MV-4-11 (cell line): ENCODE results near the gene CADM2.
"Not testable (repeated sequence)": the region's sequence is repeated elsewhere in the genome, so short reads cannot be mapped to it uniquely, and the experiment has no call there.

ENCODE experiments used
- DNase-seq: peaks from one replicate; lab custom pipeline; 2025; lab: John Stamatoyannopoulos, UW

CADM2 gene

GRCh38 chr3:85077018-85077417, 118.2 kb downstream of the CADM2 start:
- DNase-seq = no peak

- DNase-seq = no peak
Measured at GRCh38 chr3:85081191-85081906, 122.6 kb downstream of the CADM2 start.

DNA sequence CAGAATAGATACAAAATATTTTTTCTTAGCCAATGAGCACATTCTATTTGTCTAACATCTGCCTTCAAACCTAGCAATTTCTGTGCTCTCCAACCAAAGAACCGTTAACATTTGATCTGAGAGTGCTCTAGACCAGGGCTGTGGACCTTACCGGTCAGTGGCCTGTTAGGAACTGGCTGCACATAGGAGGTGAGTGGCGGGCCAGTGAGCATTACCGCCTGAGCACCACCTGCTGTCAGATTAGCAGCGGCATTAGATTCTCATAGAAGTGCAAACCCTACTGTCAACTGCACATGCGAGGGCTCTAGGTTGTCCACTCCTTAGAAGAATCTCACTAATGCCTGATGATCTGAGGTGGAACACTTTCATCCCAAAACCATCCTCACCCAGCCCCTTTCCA, 131.7 kb downstream of the CADM2 start:
- no peak for DNase-seq

DNA sequence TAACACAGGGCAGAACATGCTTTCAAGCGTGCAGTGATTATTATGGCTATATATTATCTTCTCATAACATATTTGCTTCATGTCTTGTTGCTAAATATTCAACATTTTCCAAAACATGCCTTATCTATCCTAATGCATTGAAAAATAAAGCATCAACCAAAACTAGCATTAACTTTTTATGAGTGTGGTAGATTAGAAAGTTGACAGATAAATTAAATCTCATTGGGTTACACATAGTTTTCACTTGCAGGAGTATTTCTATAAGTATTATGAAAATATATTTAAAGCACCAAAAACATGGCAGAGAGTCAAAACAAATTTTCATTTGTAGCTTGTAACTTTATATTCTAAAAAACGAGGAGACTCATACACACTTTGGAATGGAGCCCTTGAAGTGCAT, 141.5 kb downstream of the CADM2 start:
- no peak for DNase-seq

- no peak for DNase-seq
Measured at GRCh38 chr3:85102781-85103180, 144.0 kb downstream of the CADM2 start.

- no peak for DNase-seq
Measured at GRCh38 chr3:85110393-85110792, 151.6 kb downstream of the CADM2 start.

DNA sequence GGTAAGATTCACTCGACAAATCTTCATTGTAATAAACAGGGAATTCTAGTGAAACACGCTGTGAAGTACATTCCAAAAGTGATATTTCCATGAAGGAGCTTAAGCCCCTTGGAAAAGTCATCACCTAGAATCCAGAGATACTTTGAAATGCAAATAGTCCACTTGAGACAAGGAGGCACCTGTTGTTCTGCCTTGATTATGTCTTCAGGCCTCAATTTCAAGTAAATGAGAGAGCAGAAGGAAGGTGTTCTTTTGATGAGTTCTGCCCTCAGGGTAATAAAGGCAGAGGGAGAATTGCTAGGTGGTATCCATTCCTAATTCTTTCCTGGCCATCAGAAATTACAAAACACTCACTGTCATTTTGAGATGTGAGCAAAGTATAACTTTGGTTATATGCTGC, 162.1 kb downstream of the CADM2 start:
- no peak for DNase-seq

DNA sequence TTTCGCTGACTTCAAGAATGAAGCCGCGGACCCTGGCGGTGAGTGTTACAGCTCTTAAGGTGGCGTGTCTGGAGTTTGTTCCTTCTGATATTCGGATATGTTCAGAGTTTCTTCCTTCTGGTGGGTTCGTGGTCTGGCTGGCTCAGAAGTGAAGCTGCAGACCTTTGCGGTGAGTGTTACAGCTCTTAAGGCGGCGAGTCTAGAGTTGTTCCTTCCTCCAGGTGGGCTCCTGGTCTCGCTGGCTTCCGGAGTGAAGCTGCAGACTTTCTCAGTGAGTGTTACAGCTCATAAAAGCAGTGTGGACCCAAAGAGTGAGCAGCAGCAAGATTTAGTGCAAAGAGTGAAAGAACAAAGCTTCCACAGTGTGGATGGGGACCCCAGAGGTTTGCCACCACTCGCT, 174.1 kb downstream of the CADM2 start:
- not testable (repeated sequence) for DNase-seq

GRCh38 chr3:85133691-85134420, 175.1 kb downstream of the CADM2 start:
- DNase-seq = not testable (repeated sequence)

- DNase-seq = no peak
Measured at GRCh38 chr3:85142626-85143025, 183.8 kb downstream of the CADM2 start.

DNA sequence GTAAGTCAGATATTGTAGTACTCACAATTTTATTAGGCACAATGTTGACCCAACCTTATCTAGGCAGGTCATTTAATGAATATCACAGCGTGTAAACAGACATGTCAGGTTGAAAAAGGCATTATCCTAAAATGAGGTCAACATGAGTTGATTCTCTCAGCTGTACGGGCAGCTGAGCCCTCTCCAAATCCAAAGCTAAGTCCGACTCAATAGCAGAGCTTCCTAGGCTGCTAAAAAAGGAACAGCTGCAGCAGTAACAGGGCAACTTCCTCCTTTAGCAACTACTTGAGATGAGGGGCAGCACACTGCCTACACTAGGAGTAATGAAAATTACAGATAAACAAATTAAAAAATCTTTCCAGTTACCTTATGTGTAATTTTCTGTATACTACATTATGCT, 189.2 kb downstream of the CADM2 start:
- peak; percentile 39 for DNase-seq

DNA sequence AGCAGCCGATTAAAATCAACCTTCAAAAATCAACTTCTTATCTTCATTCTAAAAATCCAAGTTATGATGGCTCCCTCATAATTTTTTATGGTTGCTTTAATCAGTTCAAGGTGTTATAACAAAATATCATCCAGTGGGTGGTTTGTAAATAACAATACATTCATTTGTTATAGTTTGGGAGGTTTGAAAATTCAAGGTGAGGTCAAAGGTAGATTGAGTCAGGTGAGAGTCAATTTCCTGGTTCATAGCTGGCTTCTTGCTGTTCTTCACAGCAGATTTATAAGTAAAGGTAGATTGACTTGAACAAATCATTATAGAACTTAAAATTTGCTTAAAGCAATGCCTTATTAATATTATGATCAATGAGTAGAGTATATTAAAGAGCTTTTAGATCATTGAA, 192.8 kb downstream of the CADM2 start:
- DNase-seq = no peak

DNA sequence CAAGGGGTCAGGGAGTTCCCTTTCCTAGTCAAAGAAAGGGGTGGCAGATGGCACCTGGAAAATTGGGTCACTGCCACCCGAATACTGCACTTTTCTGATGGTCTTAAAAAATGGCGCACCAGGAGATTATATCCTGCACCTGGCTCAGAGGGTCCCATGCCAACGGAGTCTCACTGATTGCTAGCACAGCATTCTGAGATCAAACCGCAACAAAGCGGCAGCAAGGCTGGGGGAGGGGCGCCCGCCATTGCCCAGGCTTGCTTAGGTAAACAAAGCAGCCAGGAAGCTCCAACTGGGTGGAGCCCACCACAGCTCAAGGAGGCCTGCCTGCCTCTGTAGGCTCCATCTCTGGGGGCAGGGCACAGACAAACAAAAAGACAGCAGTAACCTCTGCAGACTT, 194.5 kb downstream of the CADM2 start:
- not testable (repeated sequence) for DNase-seq

DNA sequence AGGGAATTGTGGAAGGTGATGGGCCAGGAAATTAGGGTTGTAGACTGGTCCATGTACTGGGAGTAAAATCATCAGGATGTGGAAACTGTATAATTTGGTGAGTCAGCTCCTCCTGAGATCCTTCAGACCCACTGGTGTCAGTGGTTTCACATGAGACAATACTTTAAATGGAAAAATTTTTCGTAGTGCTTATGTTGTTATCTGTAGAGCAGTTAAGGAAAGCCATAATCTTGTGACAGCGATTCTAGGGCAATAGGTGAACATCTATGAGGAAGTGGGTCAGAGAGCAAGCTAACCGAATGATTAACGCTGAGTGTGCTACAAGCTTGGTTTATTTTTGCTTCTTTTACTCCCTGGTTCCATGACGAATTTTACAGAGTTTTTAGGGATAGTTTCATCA, 200.6 kb downstream of the CADM2 start:
- no peak for DNase-seq

DNA sequence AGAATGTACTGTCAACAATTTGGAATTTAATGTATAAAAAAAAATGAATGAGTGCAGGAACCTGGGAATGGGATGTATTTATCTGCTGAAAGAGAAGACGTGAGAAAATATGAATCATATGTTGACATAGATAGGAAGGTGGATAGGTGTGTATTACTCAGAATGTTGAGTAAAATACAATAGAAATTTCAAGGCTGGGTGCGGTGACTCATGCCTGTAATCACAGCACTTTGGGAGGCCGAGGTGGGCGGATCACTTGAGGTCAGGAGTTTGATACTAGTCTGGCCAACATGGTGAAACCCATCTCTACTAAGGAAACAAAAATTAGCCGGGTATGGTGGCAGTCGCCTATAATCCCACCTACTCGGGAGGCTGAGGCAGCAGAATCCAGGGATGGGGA, 202.8 kb downstream of the CADM2 start:
- DNase-seq = no peak

DNA sequence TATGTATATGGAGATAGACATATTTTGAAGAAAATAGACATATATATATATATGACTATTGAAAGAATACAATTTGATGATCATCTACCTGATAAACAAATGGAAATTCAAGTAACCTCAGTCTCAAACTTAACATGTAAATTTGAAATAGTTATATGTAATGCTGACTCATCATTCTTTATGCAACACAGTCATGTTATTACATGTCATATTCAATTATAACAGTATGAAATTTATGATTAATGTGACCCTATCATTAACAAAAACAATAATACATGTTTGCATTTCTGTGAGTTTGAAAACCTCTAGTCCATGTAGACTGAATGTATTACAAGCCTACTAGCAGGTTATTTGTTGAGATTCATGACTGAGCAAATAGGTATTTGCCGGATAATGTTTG, 204.1 kb downstream of the CADM2 start:
- no peak for DNase-seq

DNA sequence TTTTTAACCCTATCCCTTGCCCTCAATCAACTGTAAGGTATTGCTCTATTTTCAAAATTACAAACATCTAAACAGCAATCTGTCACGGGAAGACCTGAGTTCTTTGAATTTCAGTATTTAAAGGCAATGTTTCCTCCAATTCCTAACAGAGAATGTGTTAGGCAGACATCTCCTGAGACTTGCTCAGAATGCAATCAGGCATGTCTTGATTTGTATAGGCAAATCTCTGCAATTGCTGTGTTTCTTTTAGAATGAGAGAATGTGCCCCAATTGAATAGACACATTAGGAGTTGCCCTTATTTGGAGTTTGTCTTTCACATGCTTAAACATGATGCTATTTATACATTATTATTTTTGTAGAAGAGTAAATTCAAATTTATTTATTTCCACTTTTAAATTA, 205.6 kb downstream of the CADM2 start:
- DNase-seq = no peak

GRCh38 chr3:85167576-85167975, 208.8 kb downstream of the CADM2 start:
- DNase-seq = no peak

DNA sequence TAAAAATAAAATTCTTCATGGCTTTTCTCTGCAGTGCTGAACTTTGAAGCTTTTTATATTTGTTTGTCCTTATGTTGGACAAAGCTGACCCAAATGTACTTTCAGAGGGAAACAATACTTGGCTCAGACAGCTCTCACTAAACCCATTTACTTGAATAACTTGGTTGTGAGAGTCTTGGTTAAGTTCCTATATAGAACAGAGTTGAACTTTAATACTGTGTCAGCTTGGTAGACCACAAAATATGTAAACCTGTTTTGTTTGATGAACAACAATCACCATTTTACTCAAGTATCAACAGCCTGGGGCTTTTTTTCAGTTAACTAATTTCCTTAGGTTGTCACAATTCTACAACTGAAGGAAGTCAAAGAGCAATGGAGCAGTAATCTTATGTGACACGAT, 211.9 kb downstream of the CADM2 start:
- DNase-seq = no peak

DNA sequence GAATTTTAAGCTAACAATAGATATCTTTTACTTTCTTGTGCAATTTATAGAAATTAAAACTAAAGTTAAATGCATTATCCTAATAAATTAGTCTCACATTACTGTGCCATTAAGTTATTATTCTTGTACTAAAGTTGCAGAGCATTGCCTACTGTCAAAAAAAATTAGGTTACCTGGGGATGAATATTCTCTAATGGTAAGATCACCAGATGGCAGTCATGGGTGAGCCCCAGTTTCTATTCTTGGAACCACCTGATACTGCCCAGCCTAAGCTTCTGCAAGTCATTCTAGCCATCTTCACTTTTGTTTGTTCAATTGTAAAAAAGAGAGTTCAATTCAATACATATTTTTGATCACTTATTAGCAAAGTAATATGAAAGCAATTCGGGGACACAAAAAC, 213.2 kb downstream of the CADM2 start:
- no peak for DNase-seq

DNA sequence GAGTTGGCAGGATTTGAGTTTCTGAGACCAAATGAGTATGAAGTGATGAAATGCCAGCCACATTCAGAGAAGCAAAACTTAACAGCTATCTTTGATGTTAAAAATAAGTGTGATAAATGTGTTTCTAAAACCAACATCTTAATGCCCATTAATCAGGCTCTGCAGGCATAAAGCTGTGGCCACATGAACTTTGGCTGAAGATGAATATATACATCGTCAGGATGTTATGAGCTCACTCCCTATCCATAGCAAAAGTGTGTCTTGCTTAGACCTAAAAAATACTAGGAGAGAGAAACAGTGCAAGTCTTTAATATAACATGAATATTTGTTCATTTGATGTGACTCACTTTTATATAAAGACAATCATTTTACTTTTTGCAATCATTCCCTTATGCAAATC, 218.0 kb downstream of the CADM2 start:
- no peak for DNase-seq

GRCh38 chr3:85182975-85183752, 224.4 kb downstream of the CADM2 start:
- DNase-seq = no peak

DNA sequence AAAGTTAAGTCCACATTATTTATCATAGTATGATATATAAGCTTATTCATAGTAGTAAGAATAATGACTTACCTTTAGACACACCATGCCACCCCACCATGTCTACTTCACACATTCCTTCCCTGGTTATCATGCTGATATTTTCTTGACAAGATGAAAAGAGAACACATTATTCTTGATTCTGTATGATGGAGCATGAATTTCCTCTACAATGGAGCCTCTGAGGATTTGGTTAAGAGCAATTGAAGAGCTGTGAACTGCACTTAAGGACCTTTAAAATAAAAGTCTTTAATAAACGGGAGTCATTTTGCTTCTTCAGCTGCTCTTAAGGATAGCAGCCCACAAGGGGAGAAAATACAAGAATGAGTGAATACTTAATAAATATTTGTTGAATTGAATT, 226.7 kb downstream of the CADM2 start:
- no peak for DNase-seq
